Chondrocyte (in vitro differentiated cells): ENCODE data around the gene NAV2. TPM values are rescaled to one million over a fixed set of nuclear protein-coding genes. Genes with fewer than 3 reads are reported as not detected.

Source experiments
- DNase-seq: peaks from one replicate; pipeline ENCODE4 v3.0.0; 2021; ENCODE audit warnings: mixed read lengths, low spot score
- H3K27ac Mint-ChIP-seq: one replicate; pipeline ENCODE4 v1.8.0; 2021; ENCODE audit warnings: mild to moderate bottlenecking, moderate library complexity, mixed read lengths; ENCODE audit not compliant: unreplicated experiment
- H3K27me3 Mint-ChIP-seq: 2 replicates; pipeline ENCODE4 v1.8.0; 2021; ENCODE audit warnings: low read depth, mixed read lengths
- H3K36me3 Mint-ChIP-seq: 2 replicates; pipeline ENCODE4 v1.8.0; 2021; ENCODE audit warnings: low read depth, mixed read lengths
- H3K4me1 Mint-ChIP-seq: 2 replicates; pipeline ENCODE4 v1.8.0; 2021; ENCODE audit warnings: low read depth, mild to moderate bottlenecking, mixed read lengths
- H3K4me3 Mint-ChIP-seq: one replicate; pipeline ENCODE4 v1.8.0; 2021; ENCODE audit warnings: mild to moderate bottlenecking, moderate library complexity, mixed read lengths; ENCODE audit not compliant: unreplicated experiment
- H3K9me3 Mint-ChIP-seq: 2 replicates; pipeline ENCODE4 v1.8.0; 2021; ENCODE audit warnings: low read depth, mixed read lengths
- CTCF ChIP-seq: fragments of 200-600 bp; sonication (generic); IDR thresholded peaks from 2 replicates; pipeline ENCODE4 v1.5.0; 2021; ENCODE audit warnings: antibody characterized with exemption, mild to moderate bottlenecking, moderate library complexity
- total RNA-seq: library from RNA; stranded (reverse); gene quantifications from 3 replicates; pipeline ENCODE4 v1.2.1, GENCODE V29; 2021

The NAV2 gene
- total RNA-seq, 1 donor from 2014 or later, result 87.0 TPM

- H3K27me3 Mint-ChIP-seq, result no peaks in the 10 kb centered on the region
- DNase-seq, result no peak
- H3K27ac Mint-ChIP-seq, result peak overlapping the region; percentile 28
- peaks cover 67% of the 10 kb centered on the region for H3K36me3 Mint-ChIP-seq
- no peak for TF ChIP-seq CTCF
- no peak overlapping the region for H3K4me3 Mint-ChIP-seq
- peaks cover 92% of the 10 kb centered on the region for H3K4me1 Mint-ChIP-seq
- H3K9me3 Mint-ChIP-seq, result no peaks in the 10 kb centered on the region
Observed at GRCh38 chr11:20046416-20046815, 333.8 kb downstream of the NAV2 start.

GRCh38 chr11:20047006-20047768 lies 334.6 kb downstream of the NAV2 start:
- Mint-ChIP-seq H3K4me3 (no peak overlapping the region), H3K27me3 (no peaks in the 10 kb centered on the region), H3K4me1 (peaks cover 91% of the 10 kb centered on the region), H3K27ac (peak overlapping the region; percentile 87), H3K36me3 (peaks cover 65% of the 10 kb centered on the region), H3K9me3 (no peaks in the 10 kb centered on the region)
- DNase-seq, result no peak
- no peak for TF ChIP-seq CTCF

- no peak overlapping the region for H3K4me3 Mint-ChIP-seq
- H3K27me3 Mint-ChIP-seq, result no peaks in the 10 kb centered on the region
- H3K36me3 Mint-ChIP-seq, result peaks cover 66% of the 10 kb centered on the region
- TF ChIP-seq CTCF, result no peak
- H3K27ac Mint-ChIP-seq, result peak overlapping the region; percentile 87
- H3K9me3 Mint-ChIP-seq, result no peaks in the 10 kb centered on the region
- H3K4me1 Mint-ChIP-seq, result peaks cover 91% of the 10 kb centered on the region
- no peak for DNase-seq
Observed at GRCh38 chr11:20047769-20048154, 335.1 kb downstream of the NAV2 start.

- peak overlapping the region; percentile 28 for H3K4me3 Mint-ChIP-seq
- H3K27me3 Mint-ChIP-seq, result no peaks in the 10 kb centered on the region
- no peak for TF ChIP-seq CTCF
- peaks cover 86% of the 10 kb centered on the region for H3K4me1 Mint-ChIP-seq
- peak overlapping the region; percentile 87 for H3K27ac Mint-ChIP-seq
- H3K9me3 Mint-ChIP-seq, result no peaks in the 10 kb centered on the region
- DNase-seq, result no peak
- H3K36me3 Mint-ChIP-seq, result peaks cover 64% of the 10 kb centered on the region
Observed at GRCh38 chr11:20048246-20048645, 335.6 kb downstream of the NAV2 start.

GRCh38 chr11:20048707-20049106 lies 336.1 kb downstream of the NAV2 start:
- H3K9me3 Mint-ChIP-seq, result no peaks in the 10 kb centered on the region
- H3K36me3 Mint-ChIP-seq, result peaks cover 63% of the 10 kb centered on the region
- H3K4me3 Mint-ChIP-seq, result peak overlapping the region; percentile 28
- H3K4me1 Mint-ChIP-seq, result peaks cover 83% of the 10 kb centered on the region
- DNase-seq, result no peak
- H3K27ac Mint-ChIP-seq, result peak overlapping the region; percentile 87
- H3K27me3 Mint-ChIP-seq, result no peaks in the 10 kb centered on the region
- TF ChIP-seq CTCF, result no peak
